GM21390 (cell line): ENCODE results near the gene HLX.

Experiments
- ATAC-seq: cut with Tn5 transposase; IDR thresholded peaks from one replicate; pipeline ENCODE4 v1.9.1; 2021; ENCODE audit not compliant: unreplicated experiment

Gene HLX

GRCh38 chr1:220879076-220879508 lies at the start of gene HLX:
TSS of gene HLX (plus strand) at chr1:220879443. CDS start at chr1:220879858, 415 bp downstream.
- peak; percentile 58 for ATAC-seq

- no peak for ATAC-seq
These were observed 45.8 kb upstream of the HLX start for GRCh38 chr1:220833436-220833835.

GRCh38 chr1:220834155-220834870 lies 44.9 kb upstream of the HLX start:
- ATAC-seq: no peak

GRCh38 chr1:220838578-220838977 lies 40.7 kb upstream of the HLX start:
- ATAC-seq: no peak

- no peak for ATAC-seq
These were observed 39.8 kb upstream of the HLX start for GRCh38 chr1:220839474-220839873.

GRCh38 chr1:220841293-220841692 lies 38.0 kb upstream of the HLX start:
- ATAC-seq: no peak

GRCh38 chr1:220843481-220844011 lies 35.7 kb upstream of the HLX start:
- no peak for ATAC-seq

GRCh38 chr1:220852408-220852807 lies 26.8 kb upstream of the HLX start:
- ATAC-seq: no peak

- no peak for ATAC-seq
These were observed 6.9 kb upstream of the HLX start for GRCh38 chr1:220872296-220872695.

GRCh38 chr1:220873087-220873486 lies 6.2 kb upstream of the HLX start:
- ATAC-seq: no peak

GRCh38 chr1:220873868-220874655 lies 5.2 kb upstream of the HLX start:
- no peak for ATAC-seq

- no peak for ATAC-seq
These were observed 4.0 kb upstream of the HLX start for GRCh38 chr1:220875260-220875659.

- no peak for ATAC-seq
These were observed 2.5 kb upstream of the HLX start for GRCh38 chr1:220876511-220877376.

- ATAC-seq: no peak
These were observed 1.7 kb upstream of the HLX start for GRCh38 chr1:220877377-220878095.

- peak; percentile 11 for ATAC-seq
These were observed 810 bp upstream of the HLX start for GRCh38 chr1:220878191-220879075.

GRCh38 chr1:220879509-220880361 lies 492 bp downstream of the HLX start:
- peak; percentile 53 for ATAC-seq

GRCh38 chr1:220880362-220880670 lies 1.1 kb downstream of the HLX start:
- ATAC-seq: no peak

- no peak for ATAC-seq
These were observed 1.7 kb downstream of the HLX start for GRCh38 chr1:220880726-220881506.
